ENCODE data around the gene SUN2. TPM values are rescaled to one million over a fixed set of nuclear protein-coding genes. Genes with fewer than 3 reads are reported as not detected.

The SUN2 gene
- total RNA-seq, 1 experiment from 2014 or later = 104 TPM

GRCh38 chr22:38712486-38713207 is 43.2 kb downstream of the SUN2 start:
- intact Hi-C loops (cut with micrococcal nuclease; ENCODE audit: unreplicated experiment) = no loop called here
- Histone ChIP-seq H3K27ac (ENCODE audit: low read depth, low read length, poor library complexity, severe bottlenecking) (no peak overlapping the region), H3K27me3 (replicated peaks; ENCODE audit: insufficient read depth, low read depth, low read length, poor library complexity) (no peaks in the 10 kb centered on the region), H3K9me3 (ENCODE audit: low read depth, low read length, poor library complexity, severe bottlenecking) (no peaks in the 10 kb centered on the region), H3K36me3 (ENCODE audit: insufficient read depth, low read length, poor library complexity, severe bottlenecking) (peaks cover 37% of the 10 kb centered on the region), H3K4me1 (ENCODE audit: insufficient read depth, low read length, poor library complexity, severe bottlenecking) (peaks cover 32% of the 10 kb centered on the region), H3K4me3 (ENCODE audit: low read depth, low read length, poor library complexity, severe bottlenecking) (no peak overlapping the region)
- TF ChIP-seq, protein P1, sequence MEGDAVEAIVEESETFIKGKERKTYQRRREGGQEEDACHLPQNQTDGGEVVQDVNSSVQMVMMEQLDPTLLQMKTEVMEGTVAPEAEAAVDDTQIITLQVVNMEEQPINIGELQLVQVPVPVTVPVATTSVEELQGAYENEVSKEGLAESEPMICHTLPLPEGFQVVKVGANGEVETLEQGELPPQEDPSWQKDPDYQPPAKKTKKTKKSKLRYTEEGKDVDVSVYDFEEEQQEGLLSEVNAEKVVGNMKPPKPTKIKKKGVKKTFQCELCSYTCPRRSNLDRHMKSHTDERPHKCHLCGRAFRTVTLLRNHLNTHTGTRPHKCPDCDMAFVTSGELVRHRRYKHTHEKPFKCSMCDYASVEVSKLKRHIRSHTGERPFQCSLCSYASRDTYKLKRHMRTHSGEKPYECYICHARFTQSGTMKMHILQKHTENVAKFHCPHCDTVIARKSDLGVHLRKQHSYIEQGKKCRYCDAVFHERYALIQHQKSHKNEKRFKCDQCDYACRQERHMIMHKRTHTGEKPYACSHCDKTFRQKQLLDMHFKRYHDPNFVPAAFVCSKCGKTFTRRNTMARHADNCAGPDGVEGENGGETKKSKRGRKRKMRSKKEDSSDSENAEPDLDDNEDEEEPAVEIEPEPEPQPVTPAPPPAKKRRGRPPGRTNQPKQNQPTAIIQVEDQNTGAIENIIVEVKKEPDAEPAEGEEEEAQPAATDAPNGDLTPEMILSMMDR (conservative IDR thresholded peaks at IDR 0.05; ENCODE audit: low read depth, low read length) = no peak
- TF ChIP-seq EZH2 (IDR thresholded peaks at IDR 0.05; ENCODE audit: borderline replicate concordance, low read depth, low read length, poor library complexity, severe bottlenecking) = no peak
- no peak for DNase-seq (ENCODE audit: low spot score)
- ChIA-PET POLR2A (ENCODE audit: low non-redundant PET) (interaction anchor here (0.8 kb wide), 1 partner anchor 12 kb away, joined by 4 read pairs; no protein-coding TSS in a partner anchor), CTCF (interaction anchor here (0.6 to 0.9 kb wide), 2 partner anchors 12 to 92 kb away, joined by 5 read pairs; no protein-coding TSS in a partner anchor)
- BruUV-seq (replicated peaks) = no TSS peak

DNA sequence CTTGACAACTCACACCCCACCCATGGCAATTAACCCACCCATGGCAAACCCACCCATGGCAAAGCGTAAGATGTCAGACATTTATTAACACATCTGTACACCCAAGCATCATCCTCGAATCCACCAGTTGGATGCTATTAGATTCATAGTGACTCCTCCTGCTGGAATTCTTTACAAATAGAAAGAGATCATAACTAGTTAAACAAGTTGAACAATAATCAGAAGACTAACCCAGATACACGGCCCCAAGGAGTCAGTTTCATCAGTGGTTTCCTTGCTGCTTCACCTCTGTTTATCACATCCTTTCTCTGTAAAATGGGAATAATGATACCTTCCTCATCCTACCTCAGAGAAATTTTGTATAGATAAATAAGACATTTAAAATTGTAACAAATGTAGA is 44.9 kb downstream of the SUN2 start:
- Histone ChIP-seq H3K27me3 (replicated peaks; ENCODE audit: insufficient read depth, low read depth, low read length, poor library complexity) (no peaks in the 10 kb centered on the region), H3K36me3 (ENCODE audit: insufficient read depth, low read length, poor library complexity, severe bottlenecking) (peaks cover 21% of the 10 kb centered on the region), H3K4me3 (ENCODE audit: low read depth, low read length, poor library complexity, severe bottlenecking) (no peak overlapping the region), H3K27ac (ENCODE audit: low read depth, low read length, poor library complexity, severe bottlenecking) (no peak overlapping the region), H3K9me3 (ENCODE audit: low read depth, low read length, poor library complexity, severe bottlenecking) (no peaks in the 10 kb centered on the region), H3K4me1 (ENCODE audit: insufficient read depth, low read length, poor library complexity, severe bottlenecking) (peaks cover 34% of the 10 kb centered on the region)
- ChIA-PET CTCF (no interaction called here), POLR2A (ENCODE audit: low non-redundant PET) (no interaction called here)
- intact Hi-C loops (cut with micrococcal nuclease; ENCODE audit: unreplicated experiment) = no loop called here
- no peak for DNase-seq (ENCODE audit: low spot score)
- no TSS peak for BruUV-seq (replicated peaks)
- TF ChIP-seq, protein P1 (conservative IDR thresholded peaks at IDR 0.05; ENCODE audit: low read depth, low read length) = no peak
- TF ChIP-seq EZH2 (IDR thresholded peaks at IDR 0.05; ENCODE audit: borderline replicate concordance, low read depth, low read length, poor library complexity, severe bottlenecking) = no peak

DNA sequence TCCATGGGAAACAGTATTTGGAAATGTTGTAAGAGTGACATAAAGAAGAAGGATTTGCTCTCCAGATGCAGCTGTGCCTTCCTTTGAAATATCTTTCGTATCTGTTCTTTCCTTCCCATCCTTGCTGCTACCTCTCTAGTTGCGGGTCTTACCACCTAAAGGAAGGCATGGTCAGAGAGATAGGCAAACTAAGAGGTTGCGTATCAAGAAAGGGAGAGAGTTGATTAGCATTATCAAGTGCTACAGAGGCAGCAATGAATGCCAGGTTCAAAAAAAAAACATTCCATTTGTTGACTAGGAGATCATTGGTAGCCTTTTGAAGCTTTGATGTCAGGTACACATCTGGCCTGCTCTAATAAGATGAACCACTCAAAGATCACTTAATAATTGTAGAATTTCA is 45.4 kb downstream of the SUN2 start:
- Histone ChIP-seq H3K4me3 (ENCODE audit: low read depth, low read length, poor library complexity, severe bottlenecking) (no peak overlapping the region), H3K9me3 (ENCODE audit: low read depth, low read length, poor library complexity, severe bottlenecking) (no peaks in the 10 kb centered on the region), H3K27me3 (replicated peaks; ENCODE audit: insufficient read depth, low read depth, low read length, poor library complexity) (no peaks in the 10 kb centered on the region), H3K36me3 (ENCODE audit: insufficient read depth, low read length, poor library complexity, severe bottlenecking) (peaks cover 18% of the 10 kb centered on the region), H3K4me1 (ENCODE audit: insufficient read depth, low read length, poor library complexity, severe bottlenecking) (peaks cover 29% of the 10 kb centered on the region), H3K27ac (ENCODE audit: low read depth, low read length, poor library complexity, severe bottlenecking) (no peak overlapping the region)
- intact Hi-C loops (cut with micrococcal nuclease; ENCODE audit: unreplicated experiment) = no loop called here
- POLR2A ChIA-PET (ENCODE audit: low non-redundant PET) = no interaction called here
- BruUV-seq (replicated peaks) = no TSS peak
- TF ChIP-seq, protein P1 (conservative IDR thresholded peaks at IDR 0.05; ENCODE audit: low read depth, low read length) = no peak
- no peak for TF ChIP-seq EZH2 (IDR thresholded peaks at IDR 0.05; ENCODE audit: borderline replicate concordance, low read depth, low read length, poor library complexity, severe bottlenecking)
- DNase-seq (ENCODE audit: low spot score) = no peak
- CTCF ChIA-PET = no interaction called here
